HG02970 (cell line): Measurements from ENCODE around the gene DNAH17.

Experiments used
- ATAC-seq: cut with Tn5 transposase; IDR thresholded peaks from one replicate; pipeline ENCODE4 v1.9.1; 2021; ENCODE audit warnings: mild to moderate bottlenecking, moderate library complexity, moderate number of reproducible peaks; ENCODE audit not compliant: unreplicated experiment, low FRiP score

Gene DNAH17

GRCh38 chr17:78401891-78402290 lies 175.3 kb downstream of the DNAH17 start:
- ATAC-seq = no peak

GRCh38 chr17:78401246-78401645 lies 175.9 kb downstream of the DNAH17 start:
- no peak for ATAC-seq

GRCh38 chr17:78400581-78401240 lies 176.5 kb downstream of the DNAH17 start:
- no peak for ATAC-seq

- ATAC-seq = no peak
These were observed 177.5 kb downstream of the DNAH17 start for GRCh38 chr17:78399693-78400144.

DNA sequence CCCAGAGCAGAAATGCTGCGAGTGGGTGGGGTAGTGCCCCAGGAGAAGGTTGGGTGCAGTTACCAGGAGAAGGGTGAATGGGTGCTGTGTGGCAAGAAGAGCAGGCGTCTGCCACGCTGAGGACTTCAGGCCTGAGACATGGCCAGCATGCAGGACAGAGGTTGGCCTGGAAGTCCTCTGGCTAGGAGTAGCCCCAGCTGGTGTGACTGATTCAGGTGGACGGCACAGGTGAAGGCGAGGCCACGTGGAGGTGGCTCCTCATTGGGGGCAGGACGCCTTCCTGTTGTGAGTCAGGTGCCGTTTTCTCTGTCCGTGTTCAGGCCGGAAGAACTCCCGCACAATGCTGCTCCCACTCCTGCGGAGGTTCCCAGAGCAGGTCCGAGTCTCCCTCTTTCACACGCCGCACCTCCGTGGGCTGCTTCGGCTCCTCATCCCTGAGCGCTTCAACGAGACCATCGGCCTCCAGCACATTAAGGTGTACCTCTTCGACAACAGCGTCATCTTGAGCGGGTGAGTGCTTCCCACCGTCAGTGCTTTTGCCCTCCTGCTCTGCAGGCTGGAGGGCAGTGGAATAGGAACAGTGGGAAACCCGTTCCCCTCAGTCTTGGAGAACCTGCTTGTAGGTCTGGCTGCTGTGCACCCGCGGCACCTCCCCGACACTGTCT lies 178.0 kb downstream of the DNAH17 start:
- ATAC-seq = no peak

DNA sequence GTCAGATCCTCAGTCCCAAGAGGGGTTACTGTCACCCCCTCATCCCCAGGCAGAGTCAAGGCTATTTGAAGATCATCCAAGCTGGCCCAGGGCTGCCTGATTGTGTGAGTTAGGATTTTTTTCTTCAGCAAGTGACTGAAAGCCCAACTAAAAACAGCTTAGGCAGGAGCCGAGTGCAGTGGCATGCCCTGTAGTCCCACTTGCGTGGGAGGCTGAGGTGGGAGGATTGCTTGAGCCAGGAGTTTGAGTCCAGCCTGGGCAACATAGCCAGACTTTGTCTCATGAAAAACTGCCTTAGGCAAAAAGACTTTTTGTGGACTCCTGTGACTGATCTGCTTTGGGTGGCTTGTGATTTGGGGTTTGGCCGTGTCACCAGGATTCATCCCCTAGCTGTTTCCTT lies 178.8 kb downstream of the DNAH17 start:
- ATAC-seq = no peak

- ATAC-seq = no peak
These were observed 179.5 kb downstream of the DNAH17 start for GRCh38 chr17:78397681-78398101.

- ATAC-seq = no peak
These were observed 180.5 kb downstream of the DNAH17 start for GRCh38 chr17:78396441-78397337.

DNA sequence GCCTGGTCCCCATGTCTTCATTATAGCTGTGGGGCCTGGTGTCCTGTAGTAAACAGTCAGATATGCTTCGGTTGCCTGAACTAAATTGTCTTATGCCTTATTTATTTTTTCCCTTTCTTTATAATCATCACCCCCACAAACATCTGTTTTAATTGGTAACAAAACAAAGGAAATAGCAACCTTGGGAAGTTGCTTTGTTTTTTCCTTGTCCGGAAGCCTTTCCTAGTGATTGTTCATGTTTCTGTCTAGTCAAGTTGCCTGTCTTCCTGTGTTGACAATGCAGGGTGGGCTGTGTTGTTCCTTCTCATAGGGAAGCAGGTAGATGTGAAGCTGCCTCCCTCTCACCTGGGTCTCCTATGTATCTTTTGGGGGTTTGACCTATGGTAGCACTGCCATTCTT lies 182.0 kb downstream of the DNAH17 start:
- ATAC-seq = no peak

DNA sequence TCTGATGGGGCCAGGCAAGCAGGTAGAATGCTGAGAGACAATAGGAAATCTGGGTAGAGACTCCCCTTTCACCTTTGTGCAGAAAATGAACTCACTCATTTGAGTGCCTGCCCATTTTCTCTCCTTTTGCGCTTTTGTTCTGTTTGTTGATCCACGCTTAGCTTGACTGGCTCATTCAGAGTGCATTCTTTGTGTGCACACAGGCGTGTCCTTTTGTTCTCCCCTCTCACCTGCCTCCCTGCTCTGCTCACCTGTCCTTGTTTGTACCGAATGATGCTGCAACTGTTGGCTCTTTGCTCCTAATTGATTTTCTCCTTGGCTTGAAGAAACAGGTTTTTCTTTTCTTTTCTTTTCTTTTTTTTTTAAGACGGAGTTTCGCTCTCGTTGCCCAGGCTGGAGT lies 183.0 kb downstream of the DNAH17 start:
- no peak for ATAC-seq

DNA sequence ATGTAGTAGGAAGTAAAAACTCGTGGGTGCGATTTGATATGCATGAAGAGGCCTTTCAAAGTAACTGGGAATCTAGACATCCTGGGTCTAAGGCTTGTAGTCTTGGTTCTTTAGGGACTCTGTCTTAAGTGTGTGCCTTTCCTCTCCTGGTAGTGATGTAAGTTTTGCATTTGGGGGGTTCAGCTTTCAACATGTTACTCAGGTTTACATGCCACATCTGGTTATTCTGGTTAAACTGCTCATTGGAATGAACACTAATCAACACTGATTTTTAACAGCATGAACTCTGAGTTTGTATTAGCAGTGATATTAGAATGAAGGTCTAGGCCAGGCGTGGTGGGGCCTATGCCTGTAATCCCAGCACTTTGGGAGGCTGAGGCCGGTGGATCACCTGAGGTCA lies 183.6 kb downstream of the DNAH17 start:
- no peak for ATAC-seq

- ATAC-seq = no peak
These were observed 184.9 kb downstream of the DNAH17 start for GRCh38 chr17:78392295-78392694.

- ATAC-seq = no peak
These were observed 185.4 kb downstream of the DNAH17 start for GRCh38 chr17:78391843-78392242.

- ATAC-seq = no peak
These were observed 186.2 kb downstream of the DNAH17 start for GRCh38 chr17:78391051-78391431.

GRCh38 chr17:78390241-78391050 lies 186.8 kb downstream of the DNAH17 start:
- ATAC-seq = no peak

DNA sequence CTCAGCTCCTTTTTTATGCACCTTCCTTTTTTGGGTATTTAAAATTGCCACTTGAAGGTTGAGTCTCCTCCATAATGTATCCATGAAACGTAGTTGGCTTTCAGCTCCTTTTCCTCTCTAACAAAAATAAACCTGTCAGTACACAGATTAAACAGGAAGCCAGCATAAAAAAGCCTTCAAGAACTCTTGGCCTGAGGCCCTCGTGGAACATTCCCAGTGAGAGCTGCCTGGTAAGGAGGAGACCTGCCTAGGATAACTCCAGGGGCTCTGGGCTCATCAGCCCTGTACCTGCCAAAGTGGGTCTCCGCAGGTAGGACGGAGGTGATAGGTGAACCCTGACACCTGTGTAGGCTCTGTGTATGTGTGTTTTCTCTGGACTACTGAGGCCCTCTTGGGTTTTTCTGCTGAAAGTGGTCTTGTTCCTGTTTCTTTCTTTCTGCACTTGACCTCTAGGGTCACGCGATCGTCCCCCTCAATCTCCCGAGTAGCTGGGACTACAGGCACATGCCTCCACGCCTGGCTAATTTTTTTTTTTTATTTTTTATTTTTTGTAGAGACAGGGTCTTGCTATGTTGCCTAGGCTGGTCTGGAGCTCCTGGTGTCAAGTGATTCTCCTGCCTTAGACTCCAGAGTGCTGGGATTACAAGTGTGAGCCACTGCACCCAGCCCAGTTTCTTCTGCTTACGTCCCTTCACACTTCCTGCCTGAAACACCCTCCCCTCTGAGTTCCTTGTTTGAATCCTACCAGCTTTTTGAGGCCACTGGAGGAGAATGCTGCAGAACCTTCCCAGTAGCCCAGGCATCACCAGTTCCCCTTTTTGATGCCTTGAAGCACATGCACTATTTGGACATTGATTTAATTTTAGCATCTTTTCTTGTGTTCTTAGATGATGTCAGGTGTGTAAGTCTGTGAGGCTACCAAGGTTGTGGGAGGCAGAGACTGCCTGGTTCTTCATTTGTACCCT lies 188.9 kb downstream of the DNAH17 start:
- no peak for ATAC-seq

GRCh38 chr17:78384479-78385175 lies 192.6 kb downstream of the DNAH17 start:
- ATAC-seq = no peak

DNA sequence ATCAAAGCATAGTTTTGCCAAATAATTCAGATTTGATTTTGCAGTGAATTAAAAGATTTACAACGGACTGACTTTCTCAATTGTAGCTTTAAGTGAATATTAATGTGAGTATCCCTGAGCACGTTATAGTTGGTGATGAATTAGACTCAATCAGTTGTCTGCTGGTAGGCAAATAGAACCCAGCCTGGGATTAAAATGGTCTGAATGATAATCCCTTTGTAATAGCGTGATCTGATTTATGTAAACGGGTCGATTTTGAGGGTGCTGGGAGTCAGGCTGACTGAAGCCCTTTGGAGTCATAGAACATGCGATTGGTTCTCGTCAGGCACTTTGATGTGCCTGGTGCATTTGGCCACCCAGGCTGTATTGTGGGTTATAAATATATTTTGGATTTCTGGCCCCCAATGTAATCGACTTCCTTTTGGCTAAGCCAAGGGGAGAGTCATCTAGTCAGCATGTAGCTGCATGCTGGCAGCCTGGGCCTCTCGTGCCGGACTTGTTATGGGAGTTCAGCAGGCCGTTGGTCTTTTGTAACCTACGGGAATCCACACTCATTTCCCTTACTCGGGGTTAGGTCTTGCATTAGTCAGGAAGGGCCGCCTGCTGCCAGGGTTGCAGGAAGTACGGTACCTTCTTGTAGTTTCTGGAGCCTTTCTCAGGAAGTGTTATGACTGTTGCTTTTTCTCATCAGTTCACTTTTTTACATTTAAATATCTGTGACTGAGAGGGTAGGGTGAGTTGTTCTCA lies 193.3 kb downstream of the DNAH17 start:
- peak; percentile 38 for ATAC-seq
